ENCODE measurements around the gene IL32.

DNA sequence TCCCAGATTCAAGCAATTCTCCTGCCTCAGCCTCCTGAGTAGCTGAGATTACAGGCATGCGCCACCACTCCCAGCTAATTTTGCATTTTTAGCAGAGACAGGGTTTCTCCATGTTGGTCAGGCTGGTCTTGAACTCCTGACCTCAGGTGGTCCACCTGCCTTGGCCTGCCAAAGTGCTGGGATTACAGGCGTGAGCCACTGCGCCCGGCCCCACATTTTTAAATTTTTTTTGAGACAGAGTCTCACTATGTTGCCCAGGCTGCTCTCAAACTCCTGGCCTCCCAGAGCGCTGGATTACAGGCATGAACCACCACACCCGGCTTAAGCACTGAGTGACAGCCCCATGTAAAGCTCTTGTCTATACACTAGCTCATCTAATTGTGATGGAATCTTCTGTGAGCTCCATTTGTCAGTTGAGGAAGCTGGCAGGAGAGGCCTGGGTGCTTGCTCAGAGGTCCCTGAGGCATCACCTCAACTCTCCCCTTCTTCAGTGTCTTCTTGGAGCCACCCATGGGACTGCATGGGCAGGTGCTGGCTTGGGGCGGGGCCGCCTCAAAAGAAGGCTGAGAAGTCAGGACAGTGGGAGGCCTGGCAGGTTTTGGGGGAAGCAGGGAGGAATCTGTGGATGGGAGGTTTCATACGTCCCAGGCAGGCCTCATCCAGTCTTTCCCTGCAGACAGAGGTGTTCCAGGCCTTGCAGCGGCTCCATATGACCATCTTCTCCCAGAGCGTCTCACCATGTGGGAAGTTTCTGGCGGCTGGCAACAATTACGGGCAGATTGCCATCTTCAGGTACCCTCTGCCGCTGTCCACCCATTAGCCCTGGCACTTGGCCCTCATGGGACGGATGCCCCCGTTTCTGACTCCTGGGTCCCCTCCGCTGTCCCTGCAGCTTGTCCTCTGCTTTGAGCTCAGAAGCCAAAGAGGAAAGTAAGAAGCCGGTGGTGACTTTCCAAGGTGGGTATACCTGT, 40.1 kb upstream of the IL32 start:
- TF ChIP-seq POLR2A (IDR thresholded peaks at IDR 0.05; ENCODE audit: low read length) (no peak), SMC3 (IDR thresholded peaks at IDR 0.05) (no peak), EP300 (IDR thresholded peaks at IDR 0.05) (no peak)
- TF ChIP-seq, protein P1, sequence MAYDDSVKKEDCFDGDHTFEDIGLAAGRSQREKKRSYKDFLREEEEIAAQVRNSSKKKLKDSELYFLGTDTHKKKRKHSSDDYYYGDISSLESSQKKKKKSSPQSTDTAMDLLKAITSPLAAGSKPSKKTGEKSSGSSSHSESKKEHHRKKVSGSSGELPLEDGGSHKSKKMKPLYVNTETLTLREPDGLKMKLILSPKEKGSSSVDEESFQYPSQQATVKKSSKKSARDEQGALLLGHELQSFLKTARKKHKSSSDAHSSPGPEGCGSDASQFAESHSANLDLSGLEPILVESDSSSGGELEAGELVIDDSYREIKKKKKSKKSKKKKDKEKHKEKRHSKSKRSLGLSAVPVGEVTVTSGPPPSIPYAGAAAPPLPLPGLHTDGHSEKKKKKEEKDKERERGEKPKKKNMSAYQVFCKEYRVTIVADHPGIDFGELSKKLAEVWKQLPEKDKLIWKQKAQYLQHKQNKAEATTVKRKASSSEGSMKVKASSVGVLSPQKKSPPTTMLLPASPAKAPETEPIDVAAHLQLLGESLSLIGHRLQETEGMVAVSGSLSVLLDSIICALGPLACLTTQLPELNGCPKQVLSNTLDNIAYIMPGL (CRISPR knock-in tag; IDR thresholded peaks at IDR 0.05; ENCODE audit: borderline replicate concordance), result no peak
- TF ChIP-seq, protein P2, sequence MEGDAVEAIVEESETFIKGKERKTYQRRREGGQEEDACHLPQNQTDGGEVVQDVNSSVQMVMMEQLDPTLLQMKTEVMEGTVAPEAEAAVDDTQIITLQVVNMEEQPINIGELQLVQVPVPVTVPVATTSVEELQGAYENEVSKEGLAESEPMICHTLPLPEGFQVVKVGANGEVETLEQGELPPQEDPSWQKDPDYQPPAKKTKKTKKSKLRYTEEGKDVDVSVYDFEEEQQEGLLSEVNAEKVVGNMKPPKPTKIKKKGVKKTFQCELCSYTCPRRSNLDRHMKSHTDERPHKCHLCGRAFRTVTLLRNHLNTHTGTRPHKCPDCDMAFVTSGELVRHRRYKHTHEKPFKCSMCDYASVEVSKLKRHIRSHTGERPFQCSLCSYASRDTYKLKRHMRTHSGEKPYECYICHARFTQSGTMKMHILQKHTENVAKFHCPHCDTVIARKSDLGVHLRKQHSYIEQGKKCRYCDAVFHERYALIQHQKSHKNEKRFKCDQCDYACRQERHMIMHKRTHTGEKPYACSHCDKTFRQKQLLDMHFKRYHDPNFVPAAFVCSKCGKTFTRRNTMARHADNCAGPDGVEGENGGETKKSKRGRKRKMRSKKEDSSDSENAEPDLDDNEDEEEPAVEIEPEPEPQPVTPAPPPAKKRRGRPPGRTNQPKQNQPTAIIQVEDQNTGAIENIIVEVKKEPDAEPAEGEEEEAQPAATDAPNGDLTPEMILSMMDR (IDR thresholded peaks at IDR 0.05), result no peak

Measured in A549 (cell line).